Chondrocyte (in vitro differentiated cells): ENCODE measurements around the gene SCNN1A. TPM values are rescaled to one million over a fixed set of nuclear protein-coding genes. Genes with fewer than 3 reads are reported as not detected.

Experiments used
- DNase-seq: peaks from one replicate; pipeline ENCODE4 v3.0.0; 2021; ENCODE audit warnings: mixed read lengths, low spot score
- H3K27ac Mint-ChIP-seq: one replicate; pipeline ENCODE4 v1.8.0; 2021; ENCODE audit warnings: mild to moderate bottlenecking, moderate library complexity, mixed read lengths; ENCODE audit not compliant: unreplicated experiment
- H3K27me3 Mint-ChIP-seq: 2 replicates; pipeline ENCODE4 v1.8.0; 2021; ENCODE audit warnings: low read depth, mixed read lengths
- H3K36me3 Mint-ChIP-seq: 2 replicates; pipeline ENCODE4 v1.8.0; 2021; ENCODE audit warnings: low read depth, mixed read lengths
- H3K4me1 Mint-ChIP-seq: 2 replicates; pipeline ENCODE4 v1.8.0; 2021; ENCODE audit warnings: low read depth, mild to moderate bottlenecking, mixed read lengths
- H3K4me3 Mint-ChIP-seq: one replicate; pipeline ENCODE4 v1.8.0; 2021; ENCODE audit warnings: mild to moderate bottlenecking, moderate library complexity, mixed read lengths; ENCODE audit not compliant: unreplicated experiment
- H3K9me3 Mint-ChIP-seq: 2 replicates; pipeline ENCODE4 v1.8.0; 2021; ENCODE audit warnings: low read depth, mixed read lengths
- total RNA-seq: library from RNA; stranded (reverse); gene quantifications from 3 replicates; pipeline ENCODE4 v1.2.1, GENCODE V29; 2021
- TF ChIP-seq, protein P1 (sequence below): fragments of 200-600 bp; sonication (generic); IDR thresholded peaks from 2 replicates; pipeline ENCODE4 v1.5.0; 2021; ENCODE audit warnings: antibody characterized with exemption, mild to moderate bottlenecking, moderate library complexity

The SCNN1A gene
- total RNA-seq, 1 donor from 2014 or later = 0.87 TPM

DNA sequence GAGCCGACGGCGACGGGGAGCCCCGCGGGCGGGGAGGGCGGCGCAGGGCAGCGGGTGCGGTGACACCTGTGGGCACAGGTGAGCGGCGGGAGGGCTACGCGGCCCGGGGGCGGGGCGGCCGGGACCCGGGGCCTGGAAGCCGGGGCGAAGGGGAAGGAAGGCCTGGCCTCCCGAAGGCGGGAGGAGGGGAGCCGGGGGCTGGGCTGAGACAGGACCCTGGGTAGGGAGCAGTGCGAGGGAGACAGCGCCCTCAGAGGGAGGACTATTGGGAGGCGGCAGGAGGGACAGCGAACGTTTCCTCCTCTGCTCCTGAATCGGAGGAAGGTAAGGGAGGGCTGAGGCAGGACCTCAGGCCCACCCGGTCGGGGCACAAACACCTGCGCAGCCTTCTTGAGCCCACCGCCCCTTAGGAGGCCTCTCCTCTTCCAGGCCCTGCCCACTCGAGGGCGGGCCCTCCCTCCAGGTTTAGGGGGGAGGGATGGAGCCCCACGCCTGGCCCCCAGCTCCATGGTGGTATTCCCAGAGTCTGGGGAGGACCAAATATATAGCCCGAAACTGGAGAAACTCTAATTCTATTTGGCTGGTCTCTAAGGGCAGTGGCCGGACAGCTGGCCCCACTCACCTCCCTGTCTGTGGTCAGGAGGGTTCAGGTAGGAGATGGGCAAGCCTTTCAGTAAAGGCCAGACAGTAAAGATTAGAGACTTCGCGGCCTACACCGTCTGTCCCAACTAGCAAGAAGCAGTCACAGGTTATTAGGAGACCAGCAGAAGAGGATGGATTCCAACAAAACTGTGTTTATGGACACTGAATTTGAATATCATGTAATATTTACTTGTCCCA is 64.4 kb downstream of the SCNN1A start:
- Mint-ChIP-seq H3K4me3 (peak overlapping the region; percentile 16), H3K27ac (no peak overlapping the region), H3K27me3 (no peaks in the 10 kb centered on the region), H3K36me3 (no peaks in the 10 kb centered on the region), H3K9me3 (no peaks in the 10 kb centered on the region), H3K4me1 (peaks cover 13% of the 10 kb centered on the region)
- TF ChIP-seq, protein P1, sequence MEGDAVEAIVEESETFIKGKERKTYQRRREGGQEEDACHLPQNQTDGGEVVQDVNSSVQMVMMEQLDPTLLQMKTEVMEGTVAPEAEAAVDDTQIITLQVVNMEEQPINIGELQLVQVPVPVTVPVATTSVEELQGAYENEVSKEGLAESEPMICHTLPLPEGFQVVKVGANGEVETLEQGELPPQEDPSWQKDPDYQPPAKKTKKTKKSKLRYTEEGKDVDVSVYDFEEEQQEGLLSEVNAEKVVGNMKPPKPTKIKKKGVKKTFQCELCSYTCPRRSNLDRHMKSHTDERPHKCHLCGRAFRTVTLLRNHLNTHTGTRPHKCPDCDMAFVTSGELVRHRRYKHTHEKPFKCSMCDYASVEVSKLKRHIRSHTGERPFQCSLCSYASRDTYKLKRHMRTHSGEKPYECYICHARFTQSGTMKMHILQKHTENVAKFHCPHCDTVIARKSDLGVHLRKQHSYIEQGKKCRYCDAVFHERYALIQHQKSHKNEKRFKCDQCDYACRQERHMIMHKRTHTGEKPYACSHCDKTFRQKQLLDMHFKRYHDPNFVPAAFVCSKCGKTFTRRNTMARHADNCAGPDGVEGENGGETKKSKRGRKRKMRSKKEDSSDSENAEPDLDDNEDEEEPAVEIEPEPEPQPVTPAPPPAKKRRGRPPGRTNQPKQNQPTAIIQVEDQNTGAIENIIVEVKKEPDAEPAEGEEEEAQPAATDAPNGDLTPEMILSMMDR = peak; percentile 12
- no peak for DNase-seq

DNA sequence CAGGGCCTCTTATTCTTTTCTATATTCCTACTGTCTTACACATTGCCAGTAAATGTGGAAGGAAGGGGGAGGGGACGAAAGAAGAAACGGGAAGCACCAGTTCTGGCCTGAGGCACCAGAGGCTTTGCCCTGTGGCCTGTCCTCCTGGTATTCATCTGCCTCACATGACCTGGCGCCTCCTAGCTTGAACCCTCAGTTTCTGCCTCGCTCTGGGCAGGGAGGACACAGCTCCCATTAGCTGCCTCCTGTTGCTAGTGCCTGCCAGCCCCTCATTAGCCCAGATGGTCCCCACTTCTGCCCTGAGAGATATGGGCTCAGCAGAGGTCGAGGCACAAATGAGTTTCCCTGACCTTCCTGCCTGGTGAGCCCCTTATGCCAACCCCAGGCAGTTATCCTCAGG is 67.8 kb downstream of the SCNN1A start:
- no peak overlapping the region for H3K4me3 Mint-ChIP-seq
- no peaks in the 10 kb centered on the region for H3K9me3 Mint-ChIP-seq
- peaks cover 5% of the 10 kb centered on the region for H3K27me3 Mint-ChIP-seq
- peak; percentile 52 for DNase-seq
- TF ChIP-seq, protein P1 = no peak
- H3K36me3 Mint-ChIP-seq = no peaks in the 10 kb centered on the region
- no peak overlapping the region for H3K27ac Mint-ChIP-seq
- peaks cover 2% of the 10 kb centered on the region for H3K4me1 Mint-ChIP-seq

DNA sequence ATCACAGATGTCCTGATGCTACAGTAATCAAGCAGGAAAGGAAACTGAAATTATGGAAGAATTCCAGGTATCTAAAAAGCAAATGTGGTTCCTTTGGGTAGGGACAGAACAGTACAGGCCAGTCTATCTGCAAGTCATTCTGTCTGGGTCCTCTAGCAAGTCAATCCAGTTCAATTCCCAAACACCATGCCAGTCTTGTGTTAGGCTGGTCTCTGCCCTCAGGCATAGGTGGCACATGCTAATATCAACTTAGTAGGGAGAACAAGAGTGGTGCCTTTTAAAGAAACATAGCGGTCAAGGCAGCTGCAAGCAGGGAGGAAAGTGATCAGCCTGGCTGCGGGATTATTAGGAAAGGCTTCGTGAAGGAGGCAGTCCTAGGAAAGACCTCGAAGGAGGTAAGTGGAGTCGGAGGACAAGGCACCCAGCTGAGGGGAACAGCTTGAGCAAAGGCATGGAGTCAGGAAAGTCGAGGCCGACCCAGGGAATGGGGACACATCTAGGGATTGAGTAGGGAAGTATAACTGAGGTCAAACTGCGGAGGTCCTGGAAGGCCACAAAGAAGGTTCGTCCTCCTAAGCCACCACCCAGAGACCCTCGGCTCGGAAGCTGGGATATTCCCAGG is 68.7 kb downstream of the SCNN1A start:
- Mint-ChIP-seq H3K9me3 (no peaks in the 10 kb centered on the region), H3K4me1 (no peaks in the 10 kb centered on the region), H3K27ac (no peak overlapping the region), H3K4me3 (no peak overlapping the region), H3K27me3 (peaks cover 5% of the 10 kb centered on the region), H3K36me3 (no peaks in the 10 kb centered on the region)
- peak; percentile 43 for DNase-seq
- TF ChIP-seq, protein P1 = no peak

DNA sequence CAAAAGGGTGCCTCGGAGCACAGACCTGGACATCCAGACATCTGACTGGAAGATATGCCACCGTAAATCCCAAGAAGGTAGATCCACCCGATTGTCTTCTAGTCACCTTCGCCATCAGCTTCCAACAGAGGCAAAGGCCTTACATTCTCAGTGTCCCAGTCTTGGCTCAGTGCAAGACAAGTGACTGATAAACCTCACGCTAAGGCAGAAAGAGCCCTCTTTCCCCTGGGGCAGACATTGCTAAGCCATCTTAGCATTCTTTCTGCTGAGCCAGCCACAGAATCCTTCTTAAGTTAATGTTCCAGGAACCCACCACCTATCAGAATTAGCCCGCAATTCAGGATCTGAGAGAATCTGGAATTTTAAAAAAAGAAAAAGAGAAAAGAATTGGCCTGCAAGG is 69.2 kb downstream of the SCNN1A start:
- no peaks in the 10 kb centered on the region for H3K36me3 Mint-ChIP-seq
- no peak overlapping the region for H3K27ac Mint-ChIP-seq
- TF ChIP-seq, protein P1 = no peak
- no peaks in the 10 kb centered on the region for H3K9me3 Mint-ChIP-seq
- H3K4me3 Mint-ChIP-seq = no peak overlapping the region
- no peak for DNase-seq
- H3K4me1 Mint-ChIP-seq = no peaks in the 10 kb centered on the region
- H3K27me3 Mint-ChIP-seq = peaks cover 5% of the 10 kb centered on the region

DNA sequence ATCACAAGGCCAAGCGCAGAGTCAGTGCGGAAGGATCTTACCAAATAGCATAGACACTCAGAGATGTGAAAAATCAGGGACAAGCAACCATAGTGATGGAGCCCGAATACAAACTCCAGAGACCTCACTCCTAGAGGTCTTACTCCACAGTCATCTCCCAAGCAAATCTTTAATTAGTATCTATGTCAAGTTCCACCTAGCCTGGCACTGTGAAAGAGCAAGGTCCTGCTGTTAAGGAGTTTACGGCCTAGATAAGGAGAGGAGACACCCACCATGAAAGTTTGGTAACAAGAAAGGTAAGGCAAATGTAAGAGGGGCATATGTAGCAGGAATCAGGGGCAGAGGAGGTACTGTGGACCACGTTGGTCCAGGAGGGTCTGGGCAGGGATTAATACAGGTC is 72.3 kb downstream of the SCNN1A start:
- no peaks in the 10 kb centered on the region for H3K36me3 Mint-ChIP-seq
- peaks cover 5% of the 10 kb centered on the region for H3K27me3 Mint-ChIP-seq
- no peaks in the 10 kb centered on the region for H3K4me1 Mint-ChIP-seq
- DNase-seq = peak; percentile 14
- H3K27ac Mint-ChIP-seq = no peak overlapping the region
- H3K4me3 Mint-ChIP-seq = no peak overlapping the region
- TF ChIP-seq, protein P1 = no peak
- no peaks in the 10 kb centered on the region for H3K9me3 Mint-ChIP-seq
